Progenitor cell of endocrine pancreas (in vitro differentiated cells): ENCODE data around the gene UPK1B. TPM values are rescaled to one million over a fixed set of nuclear protein-coding genes. Genes with fewer than 3 reads are reported as not detected.
A peak's percentile ranks its signal among the peaks of the same experiment; 100 is the strongest.

Source experiments
- DNase-seq: peaks from one replicate; pipeline ENCODE4 v3.0.0; 2021; ENCODE audit warnings: low spot score; ENCODE audit not compliant: unreplicated experiment
- H3K27ac Mint-ChIP-seq: 2 replicates; pipeline ENCODE4 v1.8.0; 2021; ENCODE audit warnings: mild to moderate bottlenecking, moderate library complexity, mixed read lengths
- H3K27me3 Mint-ChIP-seq: 2 replicates; pipeline ENCODE4 v1.8.0; 2021; ENCODE audit warnings: mixed read lengths
- H3K36me3 Mint-ChIP-seq: 2 replicates; pipeline ENCODE4 v1.8.0; 2022; ENCODE audit warnings: mixed read lengths; ENCODE audit not compliant: insufficient read depth
- H3K4me1 Mint-ChIP-seq: 2 replicates; pipeline ENCODE4 v1.8.0; 2021; ENCODE audit warnings: low read depth, mixed read lengths
- H3K4me3 Mint-ChIP-seq: 2 replicates; pipeline ENCODE4 v1.8.0; 2021; ENCODE audit warnings: low read depth, mild to moderate bottlenecking, moderate library complexity, mixed read lengths
- H3K9me3 Mint-ChIP-seq: 2 replicates; pipeline ENCODE4 v1.8.0; 2021; ENCODE audit warnings: low read depth, mixed read lengths
- CTCF ChIP-seq: fragments of 200-600 bp; sonication (generic); IDR thresholded peaks from one replicate; pipeline ENCODE4 v1.5.0; 2021; ENCODE audit warnings: antibody characterized with exemption, mild to moderate bottlenecking; ENCODE audit not compliant: unreplicated experiment
- total RNA-seq: library from RNA; stranded (reverse); gene quantifications from 2 replicates; pipeline ENCODE4 v1.2.1, GENCODE V29; 2021

The UPK1B gene
- total RNA-seq, 1 donor from 2014 or later = 11.9 TPM

GRCh38 chr3:119177321-119177720 is 3.9 kb downstream of the UPK1B start:
- H3K36me3 Mint-ChIP-seq = peaks cover 6% of the 10 kb centered on the region
- H3K4me1 Mint-ChIP-seq = peaks cover 33% of the 10 kb centered on the region
- H3K27ac Mint-ChIP-seq = no peak overlapping the region

GRCh38 chr3:119181765-119182164 is 8.4 kb downstream of the UPK1B start:
- Mint-ChIP-seq H3K36me3 (peaks cover 5% of the 10 kb centered on the region), H3K4me3 (no peak overlapping the region), H3K9me3 (peaks cover 7% of the 10 kb centered on the region), H3K27ac (no peak overlapping the region), H3K27me3 (no peaks in the 10 kb centered on the region), H3K4me1 (peaks cover 17% of the 10 kb centered on the region)
- DNase-seq = no peak
- TF ChIP-seq CTCF = no peak

More at GRCh38 chr3:119177321-119177720, 3.9 kb downstream of the UPK1B start:
- Mint-ChIP-seq H3K27me3 (no peaks in the 10 kb centered on the region), H3K4me3 (no peak overlapping the region), H3K9me3 (peaks cover 7% of the 10 kb centered on the region)
- DNase-seq = no peak
- no peak for TF ChIP-seq CTCF

- Mint-ChIP-seq H3K27ac (no peak overlapping the region), H3K36me3 (peaks cover under 1% of the 10 kb centered on the region), H3K4me1 (peaks cover 15% of the 10 kb centered on the region), H3K9me3 (no peaks in the 10 kb centered on the region), H3K4me3 (no peak overlapping the region), H3K27me3 (no peaks in the 10 kb centered on the region)
- DNase-seq = no peak
- no peak for TF ChIP-seq CTCF
These were observed 10.7 kb downstream of the UPK1B start for GRCh38 chr3:119184111-119184510.

- no peak for TF ChIP-seq CTCF
- DNase-seq = no peak
- peak overlapping the region; percentile 36 for H3K27ac Mint-ChIP-seq
- no peak overlapping the region for H3K4me3 Mint-ChIP-seq
- peaks cover 15% of the 10 kb centered on the region for H3K4me1 Mint-ChIP-seq
- H3K27me3 Mint-ChIP-seq = no peaks in the 10 kb centered on the region
- H3K9me3 Mint-ChIP-seq = no peaks in the 10 kb centered on the region
- H3K36me3 Mint-ChIP-seq = no peaks in the 10 kb centered on the region
These were observed 11.6 kb downstream of the UPK1B start for GRCh38 chr3:119184796-119185570.

- no peak overlapping the region for H3K27ac Mint-ChIP-seq
- no peaks in the 10 kb centered on the region for H3K27me3 Mint-ChIP-seq
- no peaks in the 10 kb centered on the region for H3K36me3 Mint-ChIP-seq
- no peak overlapping the region for H3K4me3 Mint-ChIP-seq
- H3K9me3 Mint-ChIP-seq = no peaks in the 10 kb centered on the region
- no peak for TF ChIP-seq CTCF
- H3K4me1 Mint-ChIP-seq = peaks cover 15% of the 10 kb centered on the region
- no peak for DNase-seq
These were observed 13.9 kb downstream of the UPK1B start for GRCh38 chr3:119187266-119187665.
